H1 (cell line): ENCODE data around the gene RAB10. TPM values are rescaled to one million over a fixed set of nuclear protein-coding genes. Genes with fewer than 3 reads are reported as not detected.

ENCODE experiments used
- CBX8 ChIP-seq: fragments of 300-800, 300-1000 bp; sonication (generic); IDR thresholded peaks from 2 replicates; pipeline ENCODE4 v1.7.1; 2016; ENCODE audit warnings: low read depth, low read length, borderline replicate concordance
- CHD7 ChIP-seq: fragments of 300-600 bp; sonication (generic); IDR thresholded peaks from 2 replicates; pipeline ENCODE4 v1.7.1; 2012; ENCODE audit warnings: low read length, moderate library complexity, mild to moderate bottlenecking, inconsistent platforms; ENCODE audit not compliant: insufficient replicate concordance
- FOSL1 ChIP-seq: IDR thresholded peaks from 2 replicates; pipeline ENCODE4 v1.6.1; 2011; ENCODE audit warnings: mild to moderate bottlenecking, low read depth, low read length, moderate library complexity; ENCODE audit not compliant: insufficient read depth
- GTF2F1 ChIP-seq: IDR thresholded peaks from 2 replicates; pipeline ENCODE4 v1.6.1; 2012; ENCODE audit warnings: low read depth, low read length, improper control_type of control experiment, borderline replicate concordance
- JUND ChIP-seq: IDR thresholded peaks from 2 replicates; pipeline ENCODE4 v1.6.1; 2011; ENCODE audit warnings: mild to moderate bottlenecking, improper control_type of control experiment, low read length
- SAP30 ChIP-seq: fragments of 300-600 bp; sonication (generic); IDR thresholded peaks from 2 replicates; pipeline ENCODE4 v1.7.1; 2012; ENCODE audit warnings: low read length, moderate library complexity, mild to moderate bottlenecking, inconsistent platforms; ENCODE audit not compliant: insufficient read depth, insufficient replicate concordance
- SP4 ChIP-seq: IDR thresholded peaks from 2 replicates; pipeline ENCODE4 v1.6.1; 2012; ENCODE audit warnings: low read length, inconsistent platforms
- TAF1 ChIP-seq: IDR thresholded peaks from 2 replicates; pipeline ENCODE4 v1.6.1; 2011; ENCODE audit warnings: mild to moderate bottlenecking, low read depth, low read length
- USF2 ChIP-seq: IDR thresholded peaks from 2 replicates; pipeline ENCODE4 v1.6.1; 2011; ENCODE audit warnings: low read length, improper control_type of control experiment
- YY1 ChIP-seq: IDR thresholded peaks from 2 replicates; pipeline ENCODE4 v1.6.1; 2011; ENCODE audit warnings: low read depth, mild to moderate bottlenecking, low read length
- polyA plus RNA-seq, 7 experiments: library from polyadenylated mRNA; depleted of rRNA in 3 of 7; stranded (reverse) in 5 of 7; unstranded in 2 of 7; fragments of >200 nt in 5 of 7; fragments of 200-250 nt in 2 of 7; gene quantifications; 1 replicate in 5 of 7; 2 replicates in 1 of 7; 4 replicates in 1 of 7; pipeline versions ENCODE4 v1.2.1 to v1.2.3, GENCODE V29; 2011 to 2013; ENCODE audit warnings: missing spikeins in 2 of 7, mixed read lengths in 2 of 7
- total RNA-seq: library from RNA; stranded (reverse); fragmentation: NEBNext Ultra II Directional; extraction: Animal tissue kit (Norgen Biotek cat#: 25700); gene quantifications from 2 replicates; pipeline ENCODE4 v1.2.1, GENCODE V29; 2021

Gene RAB10
- total and polyA plus RNA-seq, 2 of the 8 experiments (the other 6 are each of a cell fraction or from before 2014, with no cell fraction given) = 42.6 to 136 TPM

DNA sequence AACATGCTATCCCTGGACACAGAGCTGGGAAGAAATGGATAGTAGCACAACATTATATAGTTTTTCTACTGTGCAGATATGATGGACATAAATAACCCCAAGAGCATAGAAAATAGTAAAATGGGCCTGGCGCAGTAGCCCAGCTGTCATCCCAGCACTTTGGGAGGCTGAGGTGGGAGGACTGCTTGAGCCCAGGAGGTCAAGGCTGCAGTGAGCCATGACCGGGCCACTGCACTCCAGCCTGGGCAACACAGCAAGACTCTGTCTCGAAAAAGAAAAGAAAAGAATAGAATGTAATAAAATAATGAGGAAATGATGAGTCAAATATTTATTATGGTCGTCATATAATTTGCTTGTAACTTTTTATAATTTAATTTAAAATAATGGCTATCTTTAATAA is 131.5 kb downstream of the RAB10 start (continued):
- TF ChIP-seq CHD7 (no peak), YY1 (no peak), CBX8 (no peak), SP4 (no peak), SAP30 (no peak), USF2 (no peak), GTF2F1 (no peak), FOSL1 (no peak), JUND (no peak), TAF1 (no peak)
